ENCODE data around the gene ADGRL1.

- TF ChIP-seq CTCF (IDR thresholded peaks at IDR 0.05; ENCODE audit: low read depth, low read length, missing input control) (no peak), FOXA2 (IDR thresholded peaks at IDR 0.05) (no peak)
Observed at GRCh38 chr19:14120497-14120780, 85.5 kb downstream of the ADGRL1 start.
